Adipocyte (in vitro differentiated cells): ENCODE data around the gene SAMD4A.

Experiments used
- DNase-seq: peaks from one replicate; pipeline ENCODE4 v3.0.0-alpha.2; 2015; ENCODE audit warnings: low read depth
- H3K27me3 ChIP-seq: replicated peaks from 2 replicates; pipeline ENCODE4 v1.7.0; 2013; ENCODE audit warnings: mild to moderate bottlenecking, low read length, moderate library complexity; ENCODE audit not compliant: control insufficient read depth, insufficient read depth
- H3K36me3 ChIP-seq: 2 replicates; pipeline ENCODE4 v1.7.0; 2013; ENCODE audit warnings: low read length, mild to moderate bottlenecking, moderate library complexity; ENCODE audit not compliant: control insufficient read depth, insufficient read depth, severe bottlenecking
- H3K4me1 ChIP-seq: 2 replicates; pipeline ENCODE4 v1.7.0; 2013; ENCODE audit warnings: mild to moderate bottlenecking, low read length, moderate library complexity; ENCODE audit not compliant: control insufficient read depth, insufficient read depth
- H3K4me3 ChIP-seq: 2 replicates; pipeline ENCODE4 v1.7.0; 2013; ENCODE audit warnings: mild to moderate bottlenecking, low read length, moderate library complexity
- H3K9ac ChIP-seq: 2 replicates; pipeline ENCODE4 v1.7.0; 2013; ENCODE audit warnings: mild to moderate bottlenecking, low read length, moderate library complexity
- H3K9me3 ChIP-seq: 2 replicates; pipeline ENCODE4 v1.7.0; 2013; ENCODE audit warnings: mild to moderate bottlenecking, low read length, moderate library complexity; ENCODE audit not compliant: control insufficient read depth

SAMD4A gene

DNA sequence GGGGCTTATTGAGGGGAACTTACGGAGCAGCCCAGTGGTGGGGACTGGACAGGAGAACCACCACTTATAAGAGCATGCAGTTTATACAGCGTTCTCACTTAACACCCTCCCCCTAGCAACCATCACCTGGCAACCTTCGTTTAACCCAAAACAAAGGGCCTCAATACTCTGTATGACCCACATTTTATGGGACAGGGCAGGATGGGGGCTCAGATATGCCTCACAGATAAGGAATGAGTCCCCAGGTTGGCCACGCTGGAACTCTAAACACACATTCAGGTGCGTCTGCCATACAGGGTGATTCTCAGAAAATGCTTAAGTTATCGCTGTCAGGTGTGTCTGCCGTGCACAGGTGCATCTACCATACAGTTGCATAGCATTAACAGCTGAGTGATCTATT lies 236.5 kb downstream of the SAMD4A start:
- H3K9me3 ChIP-seq = no peaks in the 10 kb centered on the region
- peaks cover 15% of the 10 kb centered on the region for H3K4me1 ChIP-seq
- H3K36me3 ChIP-seq = no peaks in the 10 kb centered on the region
- H3K4me3 ChIP-seq = no peak overlapping the region
- no peaks in the 10 kb centered on the region for H3K27me3 ChIP-seq
- DNase-seq = no peak
- no peak overlapping the region for H3K9ac ChIP-seq

DNA sequence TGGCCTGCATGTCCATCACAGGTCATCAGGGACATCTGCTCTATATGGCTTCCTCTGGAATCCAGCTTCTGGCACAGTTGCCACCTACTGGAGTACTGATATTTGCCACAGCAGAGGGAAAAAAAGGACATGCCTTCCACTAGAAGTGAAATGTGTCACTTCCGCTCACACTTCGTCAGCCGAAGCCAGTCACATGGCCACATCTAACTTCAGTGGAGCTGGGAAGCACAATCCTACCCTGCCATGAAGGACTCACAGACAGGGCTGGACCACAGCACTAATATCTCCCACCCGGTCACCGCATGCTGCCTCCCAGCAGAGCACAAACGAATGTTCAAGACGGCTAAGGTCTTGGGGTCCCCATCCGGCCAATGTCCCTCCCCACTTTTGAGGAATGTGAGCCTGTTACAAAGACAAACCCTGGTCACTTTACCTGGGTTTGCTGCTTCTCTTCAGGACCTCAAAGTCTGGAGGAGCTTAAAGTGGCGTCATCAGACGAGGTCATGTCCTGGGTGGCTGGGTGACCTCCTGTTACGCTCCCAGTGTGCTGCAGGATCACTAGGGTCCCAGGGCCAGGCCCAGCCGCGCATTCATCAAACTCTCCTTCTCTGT lies 237.1 kb downstream of the SAMD4A start:
- Histone ChIP-seq H3K4me3 (no peak overlapping the region), H3K36me3 (no peaks in the 10 kb centered on the region), H3K9ac (no peak overlapping the region), H3K4me1 (peaks cover 15% of the 10 kb centered on the region), H3K9me3 (no peaks in the 10 kb centered on the region), H3K27me3 (no peaks in the 10 kb centered on the region)
- no peak for DNase-seq

DNA sequence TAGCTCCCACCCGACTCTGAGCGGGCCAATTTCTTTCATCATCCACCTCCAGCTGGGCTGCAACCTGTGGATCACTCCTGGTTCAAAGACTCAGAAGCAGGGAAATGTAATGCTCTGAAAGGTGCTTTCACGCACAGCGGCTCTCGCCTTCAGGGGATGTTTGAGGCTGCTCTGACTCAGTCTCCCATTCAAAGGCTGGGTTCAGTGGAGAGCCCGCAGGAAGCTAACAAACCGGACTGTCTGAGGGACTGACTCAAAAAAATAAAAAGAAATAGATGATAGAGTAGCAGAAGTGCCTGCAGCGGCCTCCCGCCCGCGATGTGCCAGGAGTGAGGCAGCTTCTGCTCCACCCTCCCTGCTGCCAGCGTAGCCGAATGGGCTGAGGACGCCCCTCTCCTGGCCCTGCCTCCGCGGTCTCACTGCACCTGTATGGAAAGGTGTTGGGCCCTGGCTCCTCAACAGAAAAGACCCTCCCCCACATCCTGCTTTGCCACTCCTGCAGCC lies 237.7 kb downstream of the SAMD4A start:
- H3K36me3 ChIP-seq = no peaks in the 10 kb centered on the region
- no peaks in the 10 kb centered on the region for H3K27me3 ChIP-seq
- H3K4me1 ChIP-seq = peaks cover 15% of the 10 kb centered on the region
- no peaks in the 10 kb centered on the region for H3K9me3 ChIP-seq
- H3K9ac ChIP-seq = no peak overlapping the region
- DNase-seq = no peak
- peak overlapping the region; percentile 73 for H3K4me3 ChIP-seq

DNA sequence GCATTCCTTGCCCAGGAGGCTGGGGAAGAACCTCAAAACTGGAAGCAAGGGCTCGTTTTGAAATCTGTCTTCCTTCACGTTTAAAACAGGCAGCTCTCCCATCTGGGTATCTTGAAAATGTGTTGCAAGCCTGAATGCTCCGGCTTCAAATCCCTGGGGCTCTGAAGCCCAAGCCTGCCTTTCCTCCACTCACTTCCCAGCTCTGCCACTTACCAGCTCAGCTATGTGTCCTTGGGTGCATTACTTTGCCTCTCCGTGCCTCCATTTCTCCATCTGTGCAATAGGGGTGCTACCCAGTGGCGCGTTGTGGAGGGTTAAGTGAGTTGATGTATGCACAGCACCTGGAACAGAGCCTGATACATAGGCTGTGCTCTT lies 238.1 kb downstream of the SAMD4A start:
- H3K4me1 ChIP-seq = peaks cover 15% of the 10 kb centered on the region
- peak overlapping the region; percentile 27 for H3K9ac ChIP-seq
- DNase-seq = no peak
- H3K27me3 ChIP-seq = no peaks in the 10 kb centered on the region
- H3K4me3 ChIP-seq = peak overlapping the region; percentile 73
- H3K36me3 ChIP-seq = no peaks in the 10 kb centered on the region
- no peaks in the 10 kb centered on the region for H3K9me3 ChIP-seq

DNA sequence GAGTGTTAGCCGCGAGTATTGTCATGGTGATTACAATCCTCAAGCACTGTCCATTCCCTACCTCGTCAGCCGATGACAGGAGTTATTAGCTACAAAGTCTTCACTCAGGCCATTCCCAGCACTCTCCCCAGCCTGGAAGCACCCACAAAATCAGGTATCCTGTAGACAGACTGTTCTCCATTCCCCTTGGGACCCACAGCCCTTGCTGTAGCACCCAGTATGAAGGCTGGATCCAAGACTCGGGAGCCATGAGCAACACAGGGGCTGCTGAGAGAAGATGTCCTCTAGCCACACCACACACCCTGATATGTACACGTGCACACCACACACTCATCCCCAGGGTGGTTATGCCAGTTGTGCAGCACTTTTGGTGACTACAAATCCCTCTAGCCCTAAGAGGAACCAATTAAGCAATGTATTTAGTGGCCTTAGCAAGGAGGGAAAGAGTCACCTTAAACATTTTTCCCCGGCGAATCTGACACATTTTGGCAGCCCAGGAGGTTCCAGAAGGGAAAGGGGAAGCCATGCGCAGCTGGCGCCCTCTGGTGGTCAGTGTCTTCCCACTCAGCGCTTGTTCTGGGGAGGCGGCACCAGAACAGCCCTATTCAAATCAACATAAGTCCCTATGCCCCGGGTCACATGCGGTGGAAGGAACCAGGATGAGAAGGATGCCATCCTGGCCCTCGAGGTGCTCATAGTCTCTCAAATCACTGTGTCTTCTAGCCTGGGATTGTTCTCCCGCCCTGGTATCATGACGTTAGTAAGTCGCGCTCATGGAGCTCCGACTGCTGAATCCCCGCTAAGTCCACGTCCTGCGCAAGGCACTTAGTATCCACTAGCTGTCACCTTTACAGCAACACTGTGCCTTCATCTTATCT lies 238.8 kb downstream of the SAMD4A start:
- H3K4me1 ChIP-seq = peaks cover 15% of the 10 kb centered on the region
- no peaks in the 10 kb centered on the region for H3K9me3 ChIP-seq
- H3K27me3 ChIP-seq = no peaks in the 10 kb centered on the region
- peak overlapping the region; percentile 73 for H3K4me3 ChIP-seq
- H3K36me3 ChIP-seq = no peaks in the 10 kb centered on the region
- peak; percentile 95 for DNase-seq
- H3K9ac ChIP-seq = peak overlapping the region; percentile 27

DNA sequence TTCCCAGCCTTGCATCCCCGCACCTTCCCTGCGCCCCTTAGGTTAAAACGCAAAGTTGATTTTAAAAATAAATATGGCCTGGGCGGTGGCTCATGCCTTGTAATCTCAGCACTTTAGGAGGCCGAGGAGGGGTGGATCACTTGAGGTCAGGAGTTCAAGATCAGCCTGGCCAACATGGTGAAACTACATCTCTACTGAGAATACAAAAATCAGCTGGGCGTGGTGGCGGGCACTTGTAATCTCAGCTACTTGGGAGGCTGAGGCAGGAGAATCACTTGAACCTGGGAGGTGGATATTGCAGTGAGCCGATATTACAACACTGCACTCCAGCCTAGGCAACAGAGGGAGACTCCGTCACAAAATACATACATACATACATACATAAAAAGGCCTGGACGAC lies 239.7 kb downstream of the SAMD4A start:
- H3K9ac ChIP-seq = no peak overlapping the region
- no peaks in the 10 kb centered on the region for H3K9me3 ChIP-seq
- no peaks in the 10 kb centered on the region for H3K36me3 ChIP-seq
- peaks cover 15% of the 10 kb centered on the region for H3K4me1 ChIP-seq
- no peak for DNase-seq
- H3K4me3 ChIP-seq = no peak overlapping the region
- no peaks in the 10 kb centered on the region for H3K27me3 ChIP-seq

DNA sequence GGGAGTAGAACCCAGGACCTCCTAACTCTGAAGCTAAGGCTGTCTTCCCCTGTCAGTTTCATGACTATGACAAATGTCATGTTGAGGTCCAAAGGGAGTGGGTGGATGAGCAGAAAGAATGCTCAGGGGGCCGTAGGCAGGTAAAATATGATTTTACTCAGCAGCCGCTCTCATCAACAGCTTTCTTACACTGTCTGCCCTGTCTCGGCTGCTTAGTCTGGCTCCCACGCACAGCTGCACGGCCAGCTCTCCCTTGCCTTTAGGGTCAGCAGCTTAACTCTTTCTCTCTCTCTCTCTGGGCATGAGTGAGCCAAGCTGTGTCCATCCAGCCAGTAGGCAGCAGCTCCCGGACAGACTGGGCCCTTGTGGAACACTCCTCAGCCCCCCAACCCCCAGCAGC lies 240.5 kb downstream of the SAMD4A start:
- no peak overlapping the region for H3K4me3 ChIP-seq
- no peaks in the 10 kb centered on the region for H3K27me3 ChIP-seq
- no peak overlapping the region for H3K9ac ChIP-seq
- H3K36me3 ChIP-seq = no peaks in the 10 kb centered on the region
- peaks cover 15% of the 10 kb centered on the region for H3K4me1 ChIP-seq
- DNase-seq = no peak
- no peaks in the 10 kb centered on the region for H3K9me3 ChIP-seq

DNA sequence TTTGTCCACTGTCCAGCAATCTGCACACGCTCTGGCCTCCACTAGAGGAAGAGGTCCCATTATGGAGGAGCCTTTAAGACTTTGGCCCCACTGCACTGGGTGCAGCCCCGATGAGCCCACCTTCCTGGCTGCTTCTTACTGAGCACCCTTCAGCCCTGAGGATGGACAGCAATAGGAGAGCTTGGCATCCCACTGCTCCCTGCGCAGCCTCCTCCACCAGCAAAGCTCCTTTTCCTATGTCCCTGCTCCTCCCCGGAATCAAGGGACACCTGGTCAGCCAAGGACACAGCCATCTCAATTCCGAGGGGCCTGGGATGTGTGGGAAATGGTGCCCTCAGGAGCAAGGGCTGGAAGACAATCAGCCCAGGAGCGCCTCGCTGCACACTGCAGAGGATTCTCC lies 241.0 kb downstream of the SAMD4A start:
- H3K4me1 ChIP-seq = peaks cover 15% of the 10 kb centered on the region
- H3K36me3 ChIP-seq = no peaks in the 10 kb centered on the region
- no peak overlapping the region for H3K9ac ChIP-seq
- H3K4me3 ChIP-seq = no peak overlapping the region
- no peaks in the 10 kb centered on the region for H3K27me3 ChIP-seq
- H3K9me3 ChIP-seq = no peaks in the 10 kb centered on the region
- DNase-seq = no peak

DNA sequence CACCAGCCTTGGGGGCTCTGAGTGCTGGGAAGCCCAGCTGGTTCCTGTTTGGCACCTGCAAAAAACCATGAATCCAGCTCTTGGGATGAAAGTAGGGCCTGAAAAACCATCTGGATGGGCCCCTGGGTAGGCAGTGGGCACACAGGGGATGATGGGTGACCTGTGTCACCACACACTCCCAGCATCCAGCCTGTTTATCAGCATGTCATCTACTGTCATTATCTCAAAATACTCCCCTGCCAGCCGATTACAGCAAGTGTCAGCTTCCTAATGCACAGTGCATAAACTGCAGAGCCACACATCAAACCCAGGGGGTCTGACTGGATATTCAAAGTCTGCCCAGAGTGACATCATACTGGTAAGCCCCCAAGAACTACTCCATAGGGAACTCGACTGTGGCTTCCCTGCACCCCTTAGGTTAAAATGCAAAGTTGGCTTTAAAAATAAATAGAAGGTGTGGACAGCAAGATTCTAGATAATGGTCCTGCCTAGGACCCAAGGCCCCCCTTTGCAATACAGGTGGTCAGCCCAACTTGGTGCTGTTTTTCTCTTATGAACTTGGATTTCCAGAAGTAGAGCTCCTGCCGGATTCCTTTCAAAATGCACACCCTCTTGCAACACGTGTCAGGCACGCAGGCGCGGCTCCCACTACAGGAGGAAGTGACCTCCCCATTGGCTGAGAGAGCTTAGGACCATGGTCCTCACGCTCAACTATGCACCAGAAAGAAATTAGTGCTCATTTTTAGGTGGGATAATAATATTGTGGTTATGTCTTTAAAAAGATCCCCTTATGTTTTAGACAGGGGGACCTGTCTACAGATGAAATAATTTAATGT lies 241.6 kb downstream of the SAMD4A start:
- no peaks in the 10 kb centered on the region for H3K27me3 ChIP-seq
- no peaks in the 10 kb centered on the region for H3K9me3 ChIP-seq
- H3K4me1 ChIP-seq = peaks cover 15% of the 10 kb centered on the region
- H3K9ac ChIP-seq = no peak overlapping the region
- DNase-seq = no peak
- H3K4me3 ChIP-seq = no peak overlapping the region
- H3K36me3 ChIP-seq = no peaks in the 10 kb centered on the region

DNA sequence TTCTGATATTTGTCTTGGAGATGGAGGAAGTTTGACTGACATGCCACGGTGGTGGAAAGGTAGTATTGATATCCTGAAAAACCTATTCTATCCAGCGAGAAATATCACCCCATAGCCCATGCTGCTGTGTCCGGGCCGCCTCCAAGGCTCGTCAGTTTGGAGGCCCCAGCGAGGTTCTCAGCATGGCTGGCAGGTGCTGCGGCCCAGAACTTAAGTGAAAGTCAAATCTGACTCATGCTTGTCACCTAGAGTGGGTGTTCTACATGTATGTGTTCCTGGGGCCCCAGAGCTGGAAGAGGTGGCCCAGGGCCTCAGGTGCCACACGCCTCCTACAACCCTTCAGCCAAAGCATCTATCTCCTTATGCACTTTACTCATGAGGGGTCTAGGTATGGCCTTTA lies 242.8 kb downstream of the SAMD4A start:
- Histone ChIP-seq H3K27me3 (no peaks in the 10 kb centered on the region), H3K4me3 (no peak overlapping the region), H3K4me1 (peaks cover 12% of the 10 kb centered on the region), H3K9me3 (no peaks in the 10 kb centered on the region), H3K36me3 (no peaks in the 10 kb centered on the region), H3K9ac (no peak overlapping the region)
- no peak for DNase-seq

DNA sequence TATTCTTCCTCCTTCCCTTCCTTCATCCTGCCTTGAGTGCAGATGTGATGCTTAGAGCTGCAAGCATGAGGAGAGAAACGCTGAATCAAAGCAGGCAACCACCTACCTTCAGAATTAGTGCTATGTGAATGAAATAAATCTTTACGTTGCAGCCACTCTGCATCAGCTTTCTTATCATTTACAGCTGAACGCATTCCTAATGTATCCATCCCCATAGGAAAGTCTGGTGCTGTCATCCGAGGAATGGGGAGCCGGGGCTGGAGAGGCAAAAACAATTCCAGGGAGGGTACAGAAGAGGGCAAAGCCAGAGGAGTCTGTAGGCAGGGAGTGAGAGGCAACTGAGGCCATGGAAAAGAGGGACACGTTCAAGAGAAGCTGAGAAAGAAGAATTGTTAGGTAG lies 245.7 kb downstream of the SAMD4A start:
- H3K27me3 ChIP-seq = no peaks in the 10 kb centered on the region
- H3K9ac ChIP-seq = no peak overlapping the region
- no peaks in the 10 kb centered on the region for H3K36me3 ChIP-seq
- no peak overlapping the region for H3K4me3 ChIP-seq
- H3K4me1 ChIP-seq = no peaks in the 10 kb centered on the region
- no peaks in the 10 kb centered on the region for H3K9me3 ChIP-seq
- DNase-seq = no peak
